K562 (cell line): ENCODE results near the gene COLQ. TPM values are rescaled to one million over a fixed set of nuclear protein-coding genes. Genes with fewer than 3 reads are reported as not detected.

Source experiments
- CUX1 ChIP-seq: fragments of 200-800 bp; sonication (Bioruptor generic); IDR thresholded peaks from 2 replicates; pipeline ENCODE4 v1.6.1; 2016; ENCODE audit warnings: missing genetic modification characterization, missing compliant biosample characterization
- FOXJ3 ChIP-seq: sonication (generic); formaldehyde crosslinking; IDR thresholded peaks from 2 replicates; pipeline ENCODE4 v1.4.0; 2020; ENCODE audit warnings: mild to moderate bottlenecking, missing genetic modification reagents
- RBM34 ChIP-seq: fragments of 200-400 bp; formaldehyde crosslinking; IDR thresholded peaks from 2 replicates; pipeline ENCODE4 v1.6.1; 2018; ENCODE audit warnings: low read length, borderline replicate concordance; ENCODE audit not compliant: insufficient read depth
- ZNF395 ChIP-seq: fragments of 200-800 bp; sonication (Bioruptor generic); IDR thresholded peaks from 2 replicates; pipeline ENCODE4 v1.6.1; 2017; ENCODE audit warnings: missing genetic modification characterization, missing compliant biosample characterization
- polyA plus RNA-seq, 8 experiments: library from polyadenylated mRNA; depleted of rRNA in 4 of 8; stranded (reverse) in 5 of 8; unstranded in 3 of 8; fragments of >200 nt; fragmentation: Nextera tagmentation in 2 of 8; fragmentation: Illumina TruSeq in 1 of 8; extraction: Ambion mirVana in 2 of 8; extraction: Trizol in 1 of 8; gene quantifications; 2 replicates each; pipeline versions ENCODE4 v1.2.1 to v1.2.3, GENCODE V29; 2011 to 2014; ENCODE audit warnings: inconsistent platforms in 1 of 8, missing spikeins in 1 of 8
- total RNA-seq, 7 experiments: library from RNA; depleted of rRNA in 6 of 7; stranded (reverse); fragments of >200 nt in 6 of 7; fragmentation: Illumina TruSeq in 2 of 7; extraction: Trizol in 2 of 7; gene quantifications; 2 replicates each; pipeline versions ENCODE4 v1.2.1 to v1.2.3, GENCODE V29; 2011 to 2021; ENCODE audit warnings: low replicate concordance in 1 of 7

Gene COLQ
- total and polyA plus RNA-seq, 9 of the 15 experiments (the other 6 are each of a cell fraction or from before 2014, with no cell fraction given) = 0.04 to 0.36 (median 0.27) TPM; not detected in 4

- no peak for TF ChIP-seq ZNF395 (CRISPR knock-in tag)
- TF ChIP-seq RBM34 = no peak
- no peak for TF ChIP-seq CUX1 (CRISPR knock-in tag)
- TF ChIP-seq FOXJ3 (CRISPR knock-in tag) = no peak
Measured at GRCh38 chr3:15488002-15488401, 33.5 kb downstream of the COLQ start (continued).
